ENCODE data around the gene ERFL. TPM values are rescaled to one million over a fixed set of nuclear protein-coding genes. Genes with fewer than 3 reads are reported as not detected.

The ERFL gene
- 2.3 and 2.4 TPM in 2 replicates for total RNA-seq
- total RNA-seq (2013) = 0.47 TPM
- polyA plus RNA-seq = 5.1 and 5.5 TPM in 2 replicates
- polyA minus RNA-seq = 0.17 and 1.6 TPM in 2 replicates

- Histone ChIP-seq H3K4me3 (ENCODE audit: control extremely low read depth in 1 of 5, extremely low read depth in 1 of 5, insufficient read depth in 1 of 5, low read depth in 2 of 5, low read length in 4 of 5) (peak within 1 kb of the TSS; percentile 49 to 72 (median 60)), H3K9ac (ENCODE audit: low read length) (peak within 1 kb of the TSS; percentile 73), H3K79me2 (ENCODE audit: control insufficient read depth, insufficient read depth, low read length) (peaks cover 7% of the 10 kb centered on the region), H3K4me2 (replicated peaks; ENCODE audit: low read depth, low read length, poor library complexity, severe bottlenecking) (peak within 1 kb of the TSS; percentile 94), H3K27ac (ENCODE audit: low read length in 2 of 2) (peak within 1 kb of the TSS; percentile 18 to 56), H3K36me3 (replicated peaks in 1 of 2; ENCODE audit: control extremely low read depth in 1 of 2, control insufficient read depth in 1 of 2, extremely low read depth in 1 of 2, insufficient read depth in 2 of 2, low read length in 1 of 2) (no peaks in the 10 kb centered on the region), H2AFZ (ENCODE audit: insufficient read depth, low read depth, low read length, poor library complexity, severe bottlenecking) (peak within 1 kb of the TSS; percentile 83), H3K27me3 (replicated peaks in 1 of 4; ENCODE audit: control extremely low read depth in 1 of 4, control insufficient read depth in 3 of 4, insufficient read depth in 4 of 4, low read length in 3 of 4) (peaks cover 0 to 36% (median 7%) of the 10 kb centered on the region in 4 experiments), H3K4me1 (ENCODE audit: control insufficient read depth in 2 of 2, insufficient read depth in 2 of 2, low read length in 2 of 2) (peaks cover 52 to 60% of the 10 kb centered on the region in 2 donors), H3K9me3 (ENCODE audit: control extremely low read depth in 1 of 3, control insufficient read depth in 2 of 3, insufficient read depth in 1 of 3, low read length in 2 of 3) (no peaks in the 10 kb centered on the region), H4K20me1 (ENCODE audit: control insufficient read depth, insufficient read depth, low read length, poor library complexity, severe bottlenecking) (no peaks in the 10 kb centered on the region)
- Mint-ChIP-seq H3K27me3 (peaks cover 7% of the 10 kb centered on the region), H3K4me3 (no peak within 1 kb of the TSS), H3K27ac (peak within 1 kb of the TSS; percentile 87), H3K9me3 (ENCODE audit: insufficient read depth) (no peaks in the 10 kb centered on the region), H3K4me1 (peaks cover 32% of the 10 kb centered on the region)
- no peak for TF ChIP-seq EZH2 (IDR thresholded peaks at IDR 0.05; ENCODE audit: borderline replicate concordance, insufficient read depth, low read depth, low read length, poor library complexity, severe bottlenecking)
- TF ChIP-seq CTCF (IDR thresholded peaks at IDR 0.05) = no peak
- peak; percentile 59 for DNase-seq
- intact Hi-C loops (cut with micrococcal nuclease) = loop anchor here (2.0 kb wide), 2 partner anchors 13 to 17 kb away; no protein-coding TSS in a partner anchor
- ATAC-seq (ENCODE audit: low read depth) = peak; percentile 31
- ChIA-PET CTCF (interaction anchor here (1.0 to 1.3 kb wide), 4 partner anchors 18 to 30 kb away, joined by 3 to 4 read pairs (median 4); no protein-coding TSS in a partner anchor), POLR2A (interaction anchor here (0.6 to 2.5 kb wide), 5 partner anchors 17 to 45 kb away, joined by 3 to 17 read pairs (median 4); partner anchors contain the start of gene ARHGEF1)
- under 1% methylated on average over 40 of the region's 49 CpGs for WGBS (ENCODE audit: insufficient coverage)
Observed at GRCh38 chr19:41928221-41928683, at the start of gene ERFL. TSS of gene ERFL (minus strand) at chr19:41928449. CDS start at chr19:41912919, 15,530 bp downstream.

- Histone ChIP-seq H3K4me3 (ENCODE audit: control extremely low read depth in 1 of 5, extremely low read depth in 1 of 5, insufficient read depth in 1 of 5, low read depth in 2 of 5, low read length in 4 of 5) (no peak overlapping the region), H3K79me2 (ENCODE audit: control insufficient read depth, insufficient read depth, low read length) (no peaks in the 10 kb centered on the region), H3K36me3 (replicated peaks in 1 of 2; ENCODE audit: control extremely low read depth in 1 of 2, control insufficient read depth in 1 of 2, extremely low read depth in 1 of 2, insufficient read depth in 2 of 2, low read length in 1 of 2) (no peaks in the 10 kb centered on the region), H3K27me3 (replicated peaks in 1 of 4; ENCODE audit: control extremely low read depth in 1 of 4, control insufficient read depth in 3 of 4, insufficient read depth in 4 of 4, low read length in 3 of 4) (no peaks in the 10 kb centered on the region), H3K27ac (ENCODE audit: low read length in 2 of 2) (no peak overlapping the region), H3K4me2 (replicated peaks; ENCODE audit: low read depth, low read length, poor library complexity, severe bottlenecking) (no peak overlapping the region), H3K9me3 (ENCODE audit: control extremely low read depth in 1 of 3, control insufficient read depth in 2 of 3, insufficient read depth in 1 of 3, low read length in 2 of 3) (no peaks in the 10 kb centered on the region), H4K20me1 (ENCODE audit: control insufficient read depth, insufficient read depth, low read length, poor library complexity, severe bottlenecking) (no peaks in the 10 kb centered on the region), H3K9ac (ENCODE audit: low read length) (no peak overlapping the region), H3K4me1 (ENCODE audit: control insufficient read depth in 2 of 2, insufficient read depth in 2 of 2, low read length in 2 of 2) (no peaks in the 10 kb centered on the region), H2AFZ (ENCODE audit: insufficient read depth, low read depth, low read length, poor library complexity, severe bottlenecking) (no peak overlapping the region)
- Mint-ChIP-seq H3K27ac (no peak overlapping the region), H3K9me3 (ENCODE audit: insufficient read depth) (no peaks in the 10 kb centered on the region), H3K4me3 (no peak overlapping the region), H3K4me1 (no peaks in the 10 kb centered on the region), H3K27me3 (no peaks in the 10 kb centered on the region)
- ChIA-PET POLR2A (no interaction called here), CTCF (no interaction called here)
- no peak for DNase-seq
- ATAC-seq (ENCODE audit: low read depth) = no peak
- 97% methylated on average over 22 of the region's 22 CpGs for WGBS (ENCODE audit: insufficient coverage)
- no peak for TF ChIP-seq EZH2 (IDR thresholded peaks at IDR 0.05; ENCODE audit: borderline replicate concordance, insufficient read depth, low read depth, low read length, poor library complexity, severe bottlenecking)
- no peak for TF ChIP-seq CTCF (IDR thresholded peaks at IDR 0.05)
- intact Hi-C loops (cut with micrococcal nuclease) = no loop called here
Observed at GRCh38 chr19:41977916-41978315, 49.7 kb upstream of the ERFL start.
